ENCODE measurements around the gene HNRNPUL2. TPM values are rescaled to one million over a fixed set of nuclear protein-coding genes. Genes with fewer than 3 reads are reported as not detected.
"Not testable (repeated sequence)": the region's sequence is repeated elsewhere in the genome, so short reads cannot be mapped to it uniquely, and the experiment has no call there.

HNRNPUL2 gene
- total RNA-seq, 2 experiments from 2014 or later = 35.2 to 37.6 TPM

DNA sequence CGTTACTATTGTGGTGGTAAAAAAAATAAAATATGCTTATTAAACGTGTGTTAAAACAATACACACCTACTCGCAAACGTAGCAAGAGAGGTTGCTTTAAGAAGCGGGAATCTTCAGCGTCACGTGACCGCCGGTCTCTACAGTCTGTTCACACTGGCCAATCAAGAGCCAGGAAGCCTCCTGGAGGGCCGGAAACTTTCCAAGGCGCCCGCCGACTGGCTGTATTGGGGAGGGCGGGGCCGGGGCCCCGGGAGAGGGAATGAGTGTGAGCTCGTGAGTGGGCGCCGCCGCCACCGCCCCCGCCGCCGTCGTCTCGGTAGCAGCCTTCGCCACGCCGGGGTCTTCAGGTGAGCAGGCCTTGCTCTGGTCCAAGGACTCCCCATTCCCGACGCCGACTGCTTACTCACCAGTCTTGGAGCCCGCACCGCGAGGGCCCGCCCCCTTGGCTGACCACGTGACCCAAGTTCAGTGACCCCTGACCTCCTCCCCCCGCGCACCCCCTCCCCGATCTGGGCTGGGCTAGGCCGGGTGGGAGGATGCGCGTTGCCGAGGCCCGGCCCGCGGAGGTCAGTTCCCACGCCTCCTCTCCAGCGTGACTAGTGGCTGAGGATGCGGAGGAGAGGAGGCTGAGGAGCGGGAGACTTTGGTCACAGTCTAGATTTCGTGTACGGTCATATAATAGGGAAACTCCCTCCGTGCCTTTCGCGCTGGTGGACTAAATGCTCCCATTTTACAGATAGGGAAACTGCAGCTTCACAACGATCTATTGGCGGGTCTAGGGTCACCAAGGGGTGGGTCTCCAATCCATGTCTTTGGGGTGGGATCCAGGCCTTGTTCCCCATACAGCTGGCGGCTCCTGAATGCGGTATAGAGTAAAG, 44.1 kb upstream of the HNRNPUL2 start, which contains the start of gene TAF6L:
Gene TAF6L, plus strand, starts transcription at position 253 of the 878 bp plus-strand sequence. CDS start 4,388 bp downstream, outside the sequence.
- H3K4me3 ChIP-seq (ENCODE audit: low read length) = peak within 1 kb of the TSS; percentile 76
- Mint-ChIP-seq H3K27ac (peak within 1 kb of the TSS; percentile 97), H3K9me3 (no peaks in the 10 kb centered on the region), H3K27me3 (no peaks in the 10 kb centered on the region), H3K4me3 (peak within 1 kb of the TSS; percentile 97), H3K36me3 (ENCODE audit: low read depth) (peaks cover 45% of the 10 kb centered on the region), H3K4me1 (ENCODE audit: low read depth) (peaks cover 24% of the 10 kb centered on the region)
- peak; percentile 76 for ATAC-seq (ENCODE audit: poor library complexity)
- peaks cover 18% of the 10 kb centered on the region for H3K36me3 ChIP-seq (ENCODE audit: insufficient read depth, low read length)
- no peak for TF ChIP-seq CTCF (IDR thresholded peaks at IDR 0.05)
- DNase-seq = peak; percentile 81 to 95 (median 88)
- H3K27ac ChIP-seq (ENCODE audit: low read depth in 1 of 2, low read length in 2 of 2) = peak within 1 kb of the TSS; percentile 79 to 88
- no peaks in the 10 kb centered on the region for H3K9me3 ChIP-seq (ENCODE audit: control insufficient read depth in 1 of 2, insufficient read depth in 1 of 2, low read length in 2 of 2)
- intact Hi-C loops (cut with DNase I, micrococcal nuclease) = loop anchor here (1.0 to 5.0 kb wide), 5 partner anchors 15 to 111 kb away; partner anchors contain the start of genes TTC9C (in 2 of the 2), HNRNPUL2 (in 1 of the 2), SLC3A2 (in 1 of the 2) and TMEM179B (in 1 of the 2)
- ChIA-PET POLR2A (interaction anchor here (0.5 to 7.1 kb wide), 20 partner anchors 9 to 214 kb away, joined by 3 to 61 read pairs (median 6); partner anchors contain the start of genes C11orf98, CSKMT, HNRNPUL2 and MTA2), CTCF (interaction anchor here (1.2 to 8.8 kb wide), 6 partner anchors 10 to 110 kb away, joined by 3 to 81 read pairs (median 5); partner anchors contain the start of genes POLR2G, SLC3A2, TMEM179B and ZBTB3)
- no peaks in the 10 kb centered on the region for H3K27me3 ChIP-seq (ENCODE audit: control insufficient read depth in 1 of 2, insufficient read depth in 2 of 2, low read length in 2 of 2)
- peaks cover 27% of the 10 kb centered on the region for H3K4me1 ChIP-seq (ENCODE audit: insufficient read depth, low read length)

GRCh38 chr11:62770778-62771143, 43.5 kb upstream of the HNRNPUL2 start:
- DNase-seq (no peak), ATAC-seq (ENCODE audit: poor library complexity) (peak; percentile 3)
- Mint-ChIP-seq H3K4me3 (peak overlapping the region; percentile 97), H3K27ac (peak overlapping the region; percentile 97), H3K36me3 (ENCODE audit: low read depth) (peaks cover 45% of the 10 kb centered on the region), H3K27me3 (no peaks in the 10 kb centered on the region), H3K4me1 (ENCODE audit: low read depth) (peaks cover 24% of the 10 kb centered on the region), H3K9me3 (no peaks in the 10 kb centered on the region)
- Histone ChIP-seq H3K27me3 (ENCODE audit: control insufficient read depth in 1 of 2, insufficient read depth in 2 of 2, low read length in 2 of 2) (no peaks in the 10 kb centered on the region), H3K4me3 (ENCODE audit: low read length) (peak overlapping the region; percentile 76), H3K27ac (ENCODE audit: low read depth in 1 of 2, low read length in 2 of 2) (peak overlapping the region; percentile 79 to 88), H3K9me3 (ENCODE audit: control insufficient read depth in 1 of 2, insufficient read depth in 1 of 2, low read length in 2 of 2) (no peaks in the 10 kb centered on the region), H3K4me1 (ENCODE audit: insufficient read depth, low read length) (peaks cover 27% of the 10 kb centered on the region), H3K36me3 (ENCODE audit: insufficient read depth, low read length) (peaks cover 19% of the 10 kb centered on the region)
- TF ChIP-seq CTCF (IDR thresholded peaks at IDR 0.05) = no peak
- intact Hi-C loops (cut with DNase I, micrococcal nuclease) = loop anchor here (1.0 to 5.0 kb wide), 5 partner anchors 16 to 112 kb away; partner anchors contain the start of genes TTC9C (in 2 of the 2), HNRNPUL2 (in 1 of the 2), SLC3A2 (in 1 of the 2) and TMEM179B (in 1 of the 2)
- ChIA-PET CTCF (interaction anchor here (1.2 to 8.8 kb wide), 5 partner anchors 9 to 110 kb away, joined by 3 to 81 read pairs (median 6); partner anchors contain the start of genes POLR2G, SLC3A2, TMEM179B and ZBTB3), POLR2A (interaction anchor here (0.5 to 7.1 kb wide), 18 partner anchors 9 to 214 kb away, joined by 3 to 61 read pairs (median 7); partner anchors contain the start of genes C11orf98, CSKMT, HNRNPUL2 and MTA2)

GRCh38 chr11:62760867-62761227, 33.6 kb upstream of the HNRNPUL2 start:
- H3K27ac Mint-ChIP-seq = peak overlapping the region; percentile 95
- peaks cover 29% of the 10 kb centered on the region for H3K4me1 ChIP-seq (ENCODE audit: insufficient read depth, low read length)
- POLR2A ChIA-PET = interaction anchor here (0.6 to 3.9 kb wide), 24 partner anchors 9 to 187 kb away, joined by 3 to 61 read pairs (median 8); partner anchors contain the start of genes EEF1G, HNRNPUL2, LBHD1 and MTA2
- not testable (repeated sequence) for H3K27ac ChIP-seq (ENCODE audit: low read depth in 1 of 2, low read length in 2 of 2); H3K27me3 Mint-ChIP-seq; H3K27me3 ChIP-seq (ENCODE audit: control insufficient read depth in 1 of 2, insufficient read depth in 2 of 2, low read length in 2 of 2); DNase-seq; H3K9me3 Mint-ChIP-seq; ATAC-seq (ENCODE audit: poor library complexity); H3K9me3 ChIP-seq (ENCODE audit: control insufficient read depth in 1 of 2, insufficient read depth in 1 of 2, low read length in 2 of 2)
- peaks cover 19% of the 10 kb centered on the region for H3K4me1 Mint-ChIP-seq (ENCODE audit: low read depth)
- peaks cover 17% of the 10 kb centered on the region for H3K36me3 ChIP-seq (ENCODE audit: insufficient read depth, low read length)
- CTCF ChIA-PET = interaction anchor here (1.3 to 5.5 kb wide), 3 partner anchors 10 to 32 kb away, joined by 3 to 30 read pairs (median 4); partner anchors contain the start of genes TAF6L and TMEM179B
- intact Hi-C loops (cut with DNase I, micrococcal nuclease) = loop anchor here in 1 of 2 experiments (1.0 to 10.0 kb wide), 2 partner anchors 8 to 156 kb away; partner anchors contain the start of gene MTA2
- H3K4me3 Mint-ChIP-seq = peak overlapping the region; percentile 99
- peak overlapping the region; percentile 97 for H3K4me3 ChIP-seq (ENCODE audit: low read length)
- peaks cover 21% of the 10 kb centered on the region for H3K36me3 Mint-ChIP-seq (ENCODE audit: low read depth)
